ENCODE measurements around the gene ZC3H6. TPM values are rescaled to one million over a fixed set of nuclear protein-coding genes. Genes with fewer than 3 reads are reported as not detected.

ZC3H6 gene
- total RNA-seq, 2 experiments from 2014 or later, result 18.5 to 18.7 TPM

GRCh38 chr2:112311932-112312331, 36.5 kb downstream of the ZC3H6 start:
- H3K9me3 Mint-ChIP-seq, result no peaks in the 10 kb centered on the region
- H3K4me1 Mint-ChIP-seq (ENCODE audit: low read depth), result no peaks in the 10 kb centered on the region
- no peak overlapping the region for H3K27ac Mint-ChIP-seq
- peaks cover 2% of the 10 kb centered on the region for H3K36me3 Mint-ChIP-seq (ENCODE audit: low read depth)
- no peaks in the 10 kb centered on the region for H3K27me3 Mint-ChIP-seq (ENCODE audit: low read depth)
- no peak overlapping the region for H3K4me3 Mint-ChIP-seq
- DNase-seq, result no peak
- CTCF ChIA-PET, result interaction anchor here (0.6 to 1.3 kb wide), 2 partner anchors 53 to 295 kb away, joined by 3 to 4 read pairs; no protein-coding TSS in a partner anchor
- intact Hi-C loops (cut with micrococcal nuclease), result no loop called here

GRCh38 chr2:112312821-112313220, 37.4 kb downstream of the ZC3H6 start:
- Mint-ChIP-seq H3K27me3 (ENCODE audit: low read depth) (no peaks in the 10 kb centered on the region), H3K27ac (no peak overlapping the region), H3K36me3 (ENCODE audit: low read depth) (peaks cover 3% of the 10 kb centered on the region), H3K4me3 (no peak overlapping the region), H3K9me3 (no peaks in the 10 kb centered on the region), H3K4me1 (ENCODE audit: low read depth) (no peaks in the 10 kb centered on the region)
- intact Hi-C loops (cut with micrococcal nuclease), result no loop called here
- no peak for DNase-seq
- CTCF ChIA-PET, result interaction anchor here (1.3 kb wide), 1 partner anchor 54 kb away, joined by 4 read pairs; no protein-coding TSS in a partner anchor

GRCh38 chr2:112314856-112315255, 39.5 kb downstream of the ZC3H6 start:
- Mint-ChIP-seq H3K36me3 (ENCODE audit: low read depth) (peaks cover 4% of the 10 kb centered on the region), H3K9me3 (no peaks in the 10 kb centered on the region), H3K27me3 (ENCODE audit: low read depth) (no peaks in the 10 kb centered on the region), H3K4me3 (no peak overlapping the region), H3K4me1 (ENCODE audit: low read depth) (no peaks in the 10 kb centered on the region), H3K27ac (no peak overlapping the region)
- no peak for DNase-seq
- intact Hi-C loops (cut with micrococcal nuclease), result no loop called here
- CTCF ChIA-PET, result interaction anchor here (0.6 kb wide), 1 partner anchor 138 kb away, joined by 4 read pairs; no protein-coding TSS in a partner anchor

GRCh38 chr2:112317303-112318158, 42.1 kb downstream of the ZC3H6 start:
- no peaks in the 10 kb centered on the region for H3K27me3 Mint-ChIP-seq (ENCODE audit: low read depth)
- no peaks in the 10 kb centered on the region for H3K4me1 Mint-ChIP-seq (ENCODE audit: low read depth)
- CTCF ChIA-PET, result no interaction called here
- no peak overlapping the region for H3K4me3 Mint-ChIP-seq
- no peak overlapping the region for H3K27ac Mint-ChIP-seq
- DNase-seq, result no peak
- H3K9me3 Mint-ChIP-seq, result no peaks in the 10 kb centered on the region
- peaks cover 3% of the 10 kb centered on the region for H3K36me3 Mint-ChIP-seq (ENCODE audit: low read depth)
- intact Hi-C loops (cut with micrococcal nuclease), result no loop called here

GRCh38 chr2:112318515-112318914, 43.1 kb downstream of the ZC3H6 start:
- CTCF ChIA-PET, result interaction anchor here (0.5 kb wide), 1 partner anchor 186 kb away, joined by 3 read pairs; no protein-coding TSS in a partner anchor
- DNase-seq, result no peak
- Mint-ChIP-seq H3K4me3 (no peak overlapping the region), H3K36me3 (ENCODE audit: low read depth) (peaks cover 3% of the 10 kb centered on the region), H3K4me1 (ENCODE audit: low read depth) (no peaks in the 10 kb centered on the region), H3K27ac (no peak overlapping the region), H3K27me3 (ENCODE audit: low read depth) (no peaks in the 10 kb centered on the region), H3K9me3 (no peaks in the 10 kb centered on the region)
- intact Hi-C loops (cut with micrococcal nuclease), result no loop called here

GRCh38 chr2:112321375-112322320, 46.3 kb downstream of the ZC3H6 start:
- H3K4me1 Mint-ChIP-seq (ENCODE audit: low read depth), result no peaks in the 10 kb centered on the region

GRCh38 chr2:112322919-112323318, 47.5 kb downstream of the ZC3H6 start:
- CTCF ChIA-PET, result interaction anchor here (0.5 kb wide), 1 partner anchor 53 kb away, joined by 3 read pairs; no protein-coding TSS in a partner anchor
- Mint-ChIP-seq H3K27me3 (ENCODE audit: low read depth) (no peaks in the 10 kb centered on the region), H3K9me3 (no peaks in the 10 kb centered on the region), H3K4me3 (no peak overlapping the region), H3K36me3 (ENCODE audit: low read depth) (peaks cover 19% of the 10 kb centered on the region), H3K4me1 (ENCODE audit: low read depth) (no peaks in the 10 kb centered on the region), H3K27ac (no peak overlapping the region)
- DNase-seq, result no peak
- intact Hi-C loops (cut with micrococcal nuclease), result no loop called here

More at GRCh38 chr2:112321375-112322320, 46.3 kb downstream of the ZC3H6 start:
- H3K27me3 Mint-ChIP-seq (ENCODE audit: low read depth), result no peaks in the 10 kb centered on the region
- no peak overlapping the region for H3K27ac Mint-ChIP-seq
- H3K36me3 Mint-ChIP-seq (ENCODE audit: low read depth), result peaks cover 10% of the 10 kb centered on the region
- no peaks in the 10 kb centered on the region for H3K9me3 Mint-ChIP-seq
- intact Hi-C loops (cut with micrococcal nuclease), result no loop called here
- H3K4me3 Mint-ChIP-seq, result no peak overlapping the region
- CTCF ChIA-PET, result interaction anchor here (1.0 kb wide), 1 partner anchor 200 kb away, joined by 4 read pairs; no protein-coding TSS in a partner anchor
- DNase-seq, result no peak

GRCh38 chr2:112332123-112332696, 56.8 kb downstream of the ZC3H6 start:
- H3K9me3 Mint-ChIP-seq, result no peaks in the 10 kb centered on the region
- no peak overlapping the region for H3K4me3 Mint-ChIP-seq
- H3K4me1 Mint-ChIP-seq (ENCODE audit: low read depth), result no peaks in the 10 kb centered on the region
- H3K27ac Mint-ChIP-seq, result no peak overlapping the region
- no peaks in the 10 kb centered on the region for H3K27me3 Mint-ChIP-seq (ENCODE audit: low read depth)
- DNase-seq, result no peak
- CTCF ChIA-PET, result interaction anchor here (1.1 kb wide), 2 partner anchors 22 to 211 kb away, joined by 3 to 5 read pairs; no protein-coding TSS in a partner anchor
- H3K36me3 Mint-ChIP-seq (ENCODE audit: low read depth), result peaks cover 7% of the 10 kb centered on the region
- intact Hi-C loops (cut with micrococcal nuclease), result no loop called here

- intact Hi-C loops (cut with micrococcal nuclease), result no loop called here
- no peaks in the 10 kb centered on the region for H3K27me3 Mint-ChIP-seq (ENCODE audit: low read depth)
- no peaks in the 10 kb centered on the region for H3K4me1 Mint-ChIP-seq (ENCODE audit: low read depth)
- no peak overlapping the region for H3K27ac Mint-ChIP-seq
- no peak overlapping the region for H3K4me3 Mint-ChIP-seq
- no peaks in the 10 kb centered on the region for H3K36me3 Mint-ChIP-seq (ENCODE audit: low read depth)
- no peak for DNase-seq
- CTCF ChIA-PET, result interaction anchor here (0.9 kb wide), 1 partner anchor 58 kb away, joined by 3 read pairs; no protein-coding TSS in a partner anchor
- no peaks in the 10 kb centered on the region for H3K9me3 Mint-ChIP-seq
These were observed 60.2 kb downstream of the ZC3H6 start for GRCh38 chr2:112335600-112335999.

- no peak overlapping the region for H3K4me3 Mint-ChIP-seq
- no peak for DNase-seq
- H3K4me1 Mint-ChIP-seq (ENCODE audit: low read depth), result peaks cover 10% of the 10 kb centered on the region
- CTCF ChIA-PET, result interaction anchor here (0.6 kb wide), 1 partner anchor 11 kb away, joined by 6 read pairs; no protein-coding TSS in a partner anchor
- no peak overlapping the region for H3K27ac Mint-ChIP-seq
- H3K36me3 Mint-ChIP-seq (ENCODE audit: low read depth), result no peaks in the 10 kb centered on the region
- no peaks in the 10 kb centered on the region for H3K9me3 Mint-ChIP-seq
- no peaks in the 10 kb centered on the region for H3K27me3 Mint-ChIP-seq (ENCODE audit: low read depth)
- intact Hi-C loops (cut with micrococcal nuclease), result no loop called here
These were observed 64.6 kb downstream of the ZC3H6 start for GRCh38 chr2:112339986-112340385.

- DNase-seq, result no peak
- CTCF ChIA-PET, result no interaction called here
- H3K4me3 Mint-ChIP-seq, result no peak overlapping the region
- no peaks in the 10 kb centered on the region for H3K27me3 Mint-ChIP-seq (ENCODE audit: low read depth)
- H3K36me3 Mint-ChIP-seq (ENCODE audit: low read depth), result no peaks in the 10 kb centered on the region
- H3K27ac Mint-ChIP-seq, result no peak overlapping the region
- peaks cover 10% of the 10 kb centered on the region for H3K4me1 Mint-ChIP-seq (ENCODE audit: low read depth)
- H3K9me3 Mint-ChIP-seq, result no peaks in the 10 kb centered on the region
- intact Hi-C loops (cut with micrococcal nuclease), result no loop called here
These were observed 65.3 kb downstream of the ZC3H6 start for GRCh38 chr2:112340475-112341267.

Measured in activated naive CD4-positive, alpha-beta T cell treated with anti-CD3 and anti-CD28 coated beads for 36 hours (primary cell).